GM18867 (cell line): ENCODE results near the gene SHISA6.

Source experiments
- ATAC-seq: cut with Tn5 transposase; IDR thresholded peaks from one replicate; pipeline ENCODE4 v1.9.1; 2021; ENCODE audit warnings: mild to moderate bottlenecking, moderate library complexity; ENCODE audit not compliant: unreplicated experiment

Gene SHISA6

GRCh38 chr17:11340803-11341202, 99.8 kb downstream of the SHISA6 start:
- ATAC-seq: no peak

GRCh38 chr17:11342138-11342537, 101.1 kb downstream of the SHISA6 start:
- ATAC-seq: no peak

- no peak for ATAC-seq
These were observed 108.1 kb downstream of the SHISA6 start for GRCh38 chr17:11349106-11349505.

GRCh38 chr17:11351479-11351878, 110.5 kb downstream of the SHISA6 start:
- no peak for ATAC-seq

GRCh38 chr17:11353601-11354000, 112.6 kb downstream of the SHISA6 start:
- ATAC-seq: no peak

- ATAC-seq: no peak
These were observed 115.4 kb downstream of the SHISA6 start for GRCh38 chr17:11356371-11356770.

GRCh38 chr17:11363565-11364117, 122.6 kb downstream of the SHISA6 start:
- no peak for ATAC-seq

- ATAC-seq: no peak
These were observed 125.3 kb downstream of the SHISA6 start for GRCh38 chr17:11366272-11366850.

GRCh38 chr17:11369575-11369974, 128.6 kb downstream of the SHISA6 start:
- no peak for ATAC-seq

GRCh38 chr17:11372692-11373091, 131.7 kb downstream of the SHISA6 start:
- ATAC-seq: no peak

- no peak for ATAC-seq
These were observed 137.5 kb downstream of the SHISA6 start for GRCh38 chr17:11378506-11378905.

GRCh38 chr17:11380761-11381160, 139.7 kb downstream of the SHISA6 start:
- no peak for ATAC-seq

GRCh38 chr17:11383157-11383556, 142.1 kb downstream of the SHISA6 start:
- no peak for ATAC-seq

GRCh38 chr17:11384131-11384530, 143.1 kb downstream of the SHISA6 start:
- ATAC-seq: no peak

- no peak for ATAC-seq
These were observed 146.6 kb downstream of the SHISA6 start for GRCh38 chr17:11387610-11388009.

GRCh38 chr17:11388054-11388453, 147.0 kb downstream of the SHISA6 start:
- ATAC-seq: no peak

GRCh38 chr17:11389583-11389982, 148.6 kb downstream of the SHISA6 start:
- no peak for ATAC-seq

- ATAC-seq: no peak
These were observed 150.1 kb downstream of the SHISA6 start for GRCh38 chr17:11391134-11391533.

GRCh38 chr17:11404431-11405276, 163.6 kb downstream of the SHISA6 start:
- no peak for ATAC-seq

- no peak for ATAC-seq
These were observed 165.7 kb downstream of the SHISA6 start for GRCh38 chr17:11406716-11407115.

GRCh38 chr17:11412654-11413053, 171.6 kb downstream of the SHISA6 start:
- ATAC-seq: no peak

- no peak for ATAC-seq
These were observed 177.3 kb downstream of the SHISA6 start for GRCh38 chr17:11418342-11418741.
